HepG2 (cell line): ENCODE results near the gene PPP2R2C. TPM values are rescaled to one million over a fixed set of nuclear protein-coding genes. Genes with fewer than 3 reads are reported as not detected.

Experiments used
- CENPT ChIP-seq: sonication (generic); formaldehyde crosslinking; IDR thresholded peaks from 2 replicates; pipeline ENCODE4 v1.8.0; 2022; ENCODE audit warnings: low read depth, mild to moderate bottlenecking, moderate library complexity, missing genetic modification reagents
- RCOR2 ChIP-seq: IDR thresholded peaks from 2 replicates; pipeline ENCODE4 v1.6.1; 2016; ENCODE audit warnings: missing biosample characterization, missing genetic modification reagents
- ZMYM3 ChIP-seq: sonication (generic); formaldehyde crosslinking; IDR thresholded peaks from 2 replicates; pipeline ENCODE4 v1.5.1; 2020; ENCODE audit warnings: mild to moderate bottlenecking, missing genetic modification reagents
- ZNF180 ChIP-seq: sonication (generic); formaldehyde crosslinking; IDR thresholded peaks from 2 replicates; pipeline ENCODE4 v1.4.0; 2020; ENCODE audit warnings: low read depth, missing genetic modification reagents, borderline replicate concordance
- ZNF432 ChIP-seq: sonication (generic); formaldehyde crosslinking; IDR thresholded peaks from 2 replicates; pipeline ENCODE4 v1.5.0; 2020; ENCODE audit warnings: missing genetic modification reagents, mild to moderate bottlenecking, borderline replicate concordance
- ZNF460 ChIP-seq: sonication (generic); formaldehyde crosslinking; IDR thresholded peaks from 2 replicates; pipeline ENCODE4 v1.5.1; 2020; ENCODE audit warnings: missing genetic modification reagents, mild to moderate bottlenecking, borderline replicate concordance
- ZNF75D ChIP-seq: sonication (generic); formaldehyde crosslinking; IDR thresholded peaks from 2 replicates; pipeline ENCODE4 v1.8.1; 2023; ENCODE audit warnings: missing genetic modification reagents, mild to moderate bottlenecking, borderline replicate concordance
- polyA plus RNA-seq, 8 experiments: library from polyadenylated mRNA; depleted of rRNA in 3 of 8; stranded (reverse) in 7 of 8; unstranded in 1 of 8; fragments of >200 nt; fragmentation: Illumina TruSeq in 4 of 8; extraction: Trizol in 4 of 8; gene quantifications; 2 replicates each; pipeline versions ENCODE4 v1.2.1 to v1.2.3, GENCODE V29; 2011 to 2016; ENCODE audit warnings: low read depth in 4 of 8, missing spikeins in 1 of 8, mixed read lengths in 1 of 8; ENCODE audit not compliant: insufficient read depth in 1 of 8
- total RNA-seq, 5 experiments: library from RNA; depleted of rRNA; stranded (reverse); fragments of >200 nt; fragmentation: Illumina TruSeq; extraction: Trizol; gene quantifications; 2 replicates each; pipeline ENCODE4 v1.2.3, GENCODE V29; 2016; ENCODE audit warnings: low read depth in 1 of 5
- TF ChIP-seq, protein P1 (sequence below): IDR thresholded peaks from 2 replicates; pipeline ENCODE4 v1.6.1; 2016; ENCODE audit warnings: low read depth
- TF ChIP-seq, protein P2 (sequence below): sonication (generic); formaldehyde crosslinking; IDR thresholded peaks from 2 replicates; pipeline ENCODE4 v1.4.0; 2020; ENCODE audit warnings: missing genetic modification reagents

Gene PPP2R2C
- total and polyA plus RNA-seq, 2 of the 13 experiments (the other 11 are each of a cell fraction or from before 2014, with no cell fraction given) = 0.60 to 8.6 TPM

GRCh38 chr4:6454112-6454910 lies 18.1 kb downstream of the PPP2R2C start (continued):
- TF ChIP-seq, protein P1, sequence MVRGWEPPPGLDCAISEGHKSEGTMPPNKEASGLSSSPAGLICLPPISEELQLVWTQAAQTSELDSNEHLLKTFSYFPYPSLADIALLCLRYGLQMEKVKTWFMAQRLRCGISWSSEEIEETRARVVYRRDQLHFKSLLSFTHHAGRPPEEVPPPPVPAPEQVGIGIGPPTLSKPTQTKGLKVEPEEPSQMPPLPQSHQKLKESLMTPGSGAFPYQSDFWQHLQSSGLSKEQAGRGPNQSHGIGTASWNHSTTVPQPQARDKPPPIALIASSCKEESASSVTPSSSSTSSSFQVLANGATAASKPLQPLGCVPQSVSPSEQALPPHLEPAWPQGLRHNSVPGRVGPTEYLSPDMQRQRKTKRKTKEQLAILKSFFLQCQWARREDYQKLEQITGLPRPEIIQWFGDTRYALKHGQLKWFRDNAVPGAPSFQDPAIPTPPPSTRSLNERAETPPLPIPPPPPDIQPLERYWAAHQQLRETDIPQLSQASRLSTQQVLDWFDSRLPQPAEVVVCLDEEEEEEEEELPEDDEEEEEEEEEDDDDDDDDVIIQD (CRISPR knock-in tag) = no peak
- TF ChIP-seq, protein P2, sequence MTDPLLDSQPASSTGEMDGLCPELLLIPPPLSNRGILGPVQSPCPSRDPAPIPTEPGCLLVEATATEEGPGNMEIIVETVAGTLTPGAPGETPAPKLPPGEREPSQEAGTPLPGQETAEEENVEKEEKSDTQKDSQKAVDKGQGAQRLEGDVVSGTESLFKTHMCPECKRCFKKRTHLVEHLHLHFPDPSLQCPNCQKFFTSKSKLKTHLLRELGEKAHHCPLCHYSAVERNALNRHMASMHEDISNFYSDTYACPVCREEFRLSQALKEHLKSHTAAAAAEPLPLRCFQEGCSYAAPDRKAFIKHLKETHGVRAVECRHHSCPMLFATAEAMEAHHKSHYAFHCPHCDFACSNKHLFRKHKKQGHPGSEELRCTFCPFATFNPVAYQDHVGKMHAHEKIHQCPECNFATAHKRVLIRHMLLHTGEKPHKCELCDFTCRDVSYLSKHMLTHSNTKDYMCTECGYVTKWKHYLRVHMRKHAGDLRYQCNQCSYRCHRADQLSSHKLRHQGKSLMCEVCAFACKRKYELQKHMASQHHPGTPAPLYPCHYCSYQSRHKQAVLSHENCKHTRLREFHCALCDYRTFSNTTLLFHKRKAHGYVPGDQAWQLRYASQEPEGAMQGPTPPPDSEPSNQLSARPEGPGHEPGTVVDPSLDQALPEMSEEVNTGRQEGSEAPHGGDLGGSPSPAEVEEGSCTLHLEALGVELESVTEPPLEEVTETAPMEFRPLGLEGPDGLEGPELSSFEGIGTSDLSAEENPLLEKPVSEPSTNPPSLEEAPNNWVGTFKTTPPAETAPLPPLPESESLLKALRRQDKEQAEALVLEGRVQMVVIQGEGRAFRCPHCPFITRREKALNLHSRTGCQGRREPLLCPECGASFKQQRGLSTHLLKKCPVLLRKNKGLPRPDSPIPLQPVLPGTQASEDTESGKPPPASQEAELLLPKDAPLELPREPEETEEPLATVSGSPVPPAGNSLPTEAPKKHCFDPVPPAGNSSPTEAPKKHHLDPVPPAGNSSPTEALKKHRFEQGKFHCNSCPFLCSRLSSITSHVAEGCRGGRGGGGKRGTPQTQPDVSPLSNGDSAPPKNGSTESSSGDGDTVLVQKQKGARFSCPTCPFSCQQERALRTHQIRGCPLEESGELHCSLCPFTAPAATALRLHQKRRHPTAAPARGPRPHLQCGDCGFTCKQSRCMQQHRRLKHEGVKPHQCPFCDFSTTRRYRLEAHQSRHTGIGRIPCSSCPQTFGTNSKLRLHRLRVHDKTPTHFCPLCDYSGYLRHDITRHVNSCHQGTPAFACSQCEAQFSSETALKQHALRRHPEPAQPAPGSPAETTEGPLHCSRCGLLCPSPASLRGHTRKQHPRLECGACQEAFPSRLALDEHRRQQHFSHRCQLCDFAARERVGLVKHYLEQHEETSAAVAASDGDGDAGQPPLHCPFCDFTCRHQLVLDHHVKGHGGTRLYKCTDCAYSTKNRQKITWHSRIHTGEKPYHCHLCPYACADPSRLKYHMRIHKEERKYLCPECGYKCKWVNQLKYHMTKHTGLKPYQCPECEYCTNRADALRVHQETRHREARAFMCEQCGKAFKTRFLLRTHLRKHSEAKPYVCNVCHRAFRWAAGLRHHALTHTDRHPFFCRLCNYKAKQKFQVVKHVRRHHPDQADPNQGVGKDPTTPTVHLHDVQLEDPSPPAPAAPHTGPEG = no peak
- TF ChIP-seq ZNF460 (CRISPR knock-in tag) (no peak), RCOR2 (CRISPR knock-in tag) (no peak), CENPT (no peak), ZNF75D (CRISPR knock-in tag) (no peak), ZNF180 (CRISPR knock-in tag) (no peak), ZNF432 (CRISPR knock-in tag) (no peak), ZMYM3 (CRISPR knock-in tag) (no peak)
